WTC11 (cell line): ENCODE results near the gene ZNF609.

Experiments
- ARID4B ChIP-seq: sonication (generic); formaldehyde crosslinking; IDR thresholded peaks from 2 replicates; pipeline ENCODE4 v1.8.0; 2023; ENCODE audit warnings: missing genetic modification reagents, mild to moderate bottlenecking, borderline replicate concordance
- CREM ChIP-seq: sonication (generic); formaldehyde crosslinking; IDR thresholded peaks from 2 replicates; pipeline ENCODE4 v1.8.1; 2022; ENCODE audit warnings: mild to moderate bottlenecking, missing genetic modification reagents, moderate library complexity
- CTCF ChIP-seq: fragments of 200-600 bp; IDR thresholded peaks from 2 replicates; pipeline ENCODE4 v1.8.0; 2022; ENCODE audit warnings: antibody characterized with exemption
- FOXJ3 ChIP-seq: sonication (generic); formaldehyde crosslinking; IDR thresholded peaks from 2 replicates; pipeline ENCODE4 v1.9.0; 2021; ENCODE audit warnings: missing genetic modification reagents, mild to moderate bottlenecking, borderline replicate concordance
- FOXP1 ChIP-seq: sonication (generic); formaldehyde crosslinking; IDR thresholded peaks from 2 replicates; pipeline ENCODE4 v1.8.0; 2022; ENCODE audit warnings: missing genetic modification reagents, mild to moderate bottlenecking, moderate library complexity, borderline replicate concordance
- IRF1 ChIP-seq: sonication (generic); formaldehyde crosslinking; IDR thresholded peaks from 2 replicates; pipeline ENCODE4 v1.8.0; 2023; ENCODE audit warnings: missing genetic modification reagents
- MAX ChIP-seq: sonication (generic); formaldehyde crosslinking; IDR thresholded peaks from 2 replicates; pipeline ENCODE4 v1.8.0; 2022; ENCODE audit warnings: mild to moderate bottlenecking, missing genetic modification reagents
- PREB ChIP-seq: sonication (generic); formaldehyde crosslinking; IDR thresholded peaks from 2 replicates; pipeline ENCODE4 v1.8.1; 2022; ENCODE audit warnings: mild to moderate bottlenecking, missing genetic modification reagents, moderate library complexity, borderline replicate concordance
- TP53 ChIP-seq: sonication (generic); formaldehyde crosslinking; IDR thresholded peaks from 2 replicates; pipeline ENCODE4 v1.8.1; 2023; ENCODE audit warnings: mild to moderate bottlenecking, missing genetic modification reagents
- USF2 ChIP-seq: sonication (generic); formaldehyde crosslinking; IDR thresholded peaks from 2 replicates; pipeline ENCODE4 v1.8.1; 2023; ENCODE audit warnings: mild to moderate bottlenecking, missing genetic modification reagents, moderate library complexity
- ZBTB43 ChIP-seq: sonication (generic); formaldehyde crosslinking; IDR thresholded peaks from 2 replicates; pipeline ENCODE4 v1.8.1; 2023; ENCODE audit warnings: mild to moderate bottlenecking, missing genetic modification reagents

GRCh38 chr15:64503197-64503596 is 42.8 kb downstream of the ZNF609 start:
- TF ChIP-seq ARID4B (CRISPR knock-in tag) (no peak), ZBTB43 (no peak), USF2 (no peak), CTCF (no peak), FOXJ3 (CRISPR knock-in tag) (no peak), MAX (CRISPR knock-in tag) (no peak), CREM (CRISPR knock-in tag) (no peak), PREB (CRISPR knock-in tag) (no peak), IRF1 (CRISPR knock-in tag) (no peak), FOXP1 (CRISPR knock-in tag) (no peak), TP53 (no peak)
